PFSK-1 (cell line): ENCODE results near the gene CCDC194.
A peak's percentile ranks its signal among the peaks of the same experiment; 100 is the strongest.

Experiments
- FOXP2 ChIP-seq: optimal IDR thresholded peaks from 2 replicates; pipeline ENCODE3; 2011; ENCODE audit warnings: borderline replicate concordance, control low read depth, inconsistent platforms; ENCODE audit not compliant: insufficient read depth; ENCODE audit errors: extremely low read length, extremely low read depth
- POLR2AphosphoS5 ChIP-seq: IDR thresholded peaks from 2 replicates; pipeline ENCODE4 v1.6.1; 2012; ENCODE audit warnings: low read depth, mild to moderate bottlenecking, control low read depth, low read length, moderate library complexity
- SIN3A ChIP-seq: IDR thresholded peaks from 2 replicates; pipeline ENCODE4 v1.6.1; 2012; ENCODE audit warnings: mild to moderate bottlenecking, low read length, moderate library complexity, borderline replicate concordance; ENCODE audit not compliant: insufficient read depth
- TAF1 ChIP-seq: IDR thresholded peaks from 2 replicates; pipeline ENCODE4 v1.6.1; 2012; ENCODE audit warnings: low read length, control low read depth, borderline replicate concordance; ENCODE audit not compliant: insufficient read depth
- TF ChIP-seq, protein P1 (sequence below), 2 experiments: IDR thresholded peaks; 2 replicates each; pipeline versions ENCODE4 v1.6.1 to v1.8.0; 2011 to 2012; ENCODE audit warnings: low read depth in 2 of 2, low read length in 2 of 2, control low read depth in 1 of 2, inconsistent platforms in 1 of 2, mild to moderate bottlenecking in 1 of 2, moderate library complexity in 1 of 2; ENCODE audit not compliant: insufficient read depth in 1 of 2

CCDC194 gene

DNA sequence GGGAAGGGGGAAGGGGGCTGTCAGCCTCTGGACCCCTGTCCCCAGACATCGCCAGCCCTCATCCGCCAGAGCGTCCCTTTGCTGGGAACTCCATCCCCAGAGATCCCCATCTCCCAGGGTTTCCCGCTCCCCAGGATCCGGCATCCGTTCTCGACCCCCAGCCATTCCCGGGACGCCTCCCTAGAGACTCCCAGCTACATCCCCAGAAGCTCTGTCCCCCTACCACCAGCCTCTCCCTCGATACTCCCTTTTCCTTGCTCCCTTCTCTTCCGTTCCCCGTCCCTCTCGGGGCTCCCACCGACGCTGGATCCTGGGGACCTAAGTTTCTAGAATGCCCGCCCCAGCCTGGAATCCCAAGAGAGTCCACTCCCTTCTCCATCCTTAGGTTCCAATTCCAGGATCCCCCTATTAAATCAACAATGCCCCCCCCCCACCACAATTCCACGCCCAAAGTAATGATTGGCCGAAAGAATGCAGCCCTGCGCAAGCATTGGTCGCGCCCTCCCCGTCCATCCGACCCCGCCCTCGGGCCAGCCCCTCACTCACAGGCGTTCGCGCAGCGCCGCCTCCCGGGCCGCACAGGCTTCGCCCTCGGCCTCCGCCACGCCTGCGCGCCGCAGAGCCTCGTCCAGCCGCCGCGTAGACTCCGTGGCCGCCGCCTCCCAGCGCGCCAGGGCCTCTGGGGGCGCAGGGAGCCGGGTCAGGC lies 3.2 kb downstream of the CCDC194 start:
- TF ChIP-seq POLR2AphosphoS5 (no peak; the same call in 1 of the 2 replicates), FOXP2 (peak; percentile 88)

DNA sequence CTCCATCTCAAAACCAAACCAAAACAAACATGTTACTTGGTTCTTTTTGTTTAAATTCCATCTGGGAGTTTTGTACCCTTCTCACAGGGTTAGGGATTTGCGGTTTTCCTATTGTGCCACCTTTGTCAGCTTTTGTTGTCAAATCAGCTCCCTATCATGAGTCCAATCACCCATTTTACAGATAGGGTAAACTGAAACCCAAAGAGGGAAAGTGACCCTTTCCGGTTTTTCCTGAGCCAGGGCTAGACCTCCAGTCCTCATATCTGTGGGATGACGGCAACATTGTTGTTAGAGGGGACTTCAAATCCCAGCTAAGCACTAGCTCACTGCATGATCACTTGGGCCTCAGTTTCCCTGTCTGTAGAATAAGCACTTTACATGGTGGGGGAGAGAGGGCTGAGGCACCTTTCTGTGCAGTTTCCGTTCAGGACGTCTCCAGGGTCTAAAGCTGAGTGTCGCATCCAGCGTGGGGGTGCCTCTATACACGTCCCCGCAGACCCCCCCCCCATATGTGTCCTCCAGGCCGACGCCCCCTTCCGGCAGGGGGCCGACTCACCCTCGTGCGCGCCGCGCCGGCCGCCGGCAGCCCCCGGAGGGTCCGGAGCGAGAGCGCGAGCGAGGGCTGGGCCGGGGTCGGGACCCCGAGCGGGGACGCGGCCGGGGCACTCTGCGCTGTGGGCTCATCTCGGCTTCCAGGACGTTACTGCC lies 3.9 kb downstream of the CCDC194 start:
- TF ChIP-seq TAF1 (no peak), FOXP2 (no peak), POLR2AphosphoS5 (no peak), SIN3A (no peak)
- TF ChIP-seq, protein P1, sequence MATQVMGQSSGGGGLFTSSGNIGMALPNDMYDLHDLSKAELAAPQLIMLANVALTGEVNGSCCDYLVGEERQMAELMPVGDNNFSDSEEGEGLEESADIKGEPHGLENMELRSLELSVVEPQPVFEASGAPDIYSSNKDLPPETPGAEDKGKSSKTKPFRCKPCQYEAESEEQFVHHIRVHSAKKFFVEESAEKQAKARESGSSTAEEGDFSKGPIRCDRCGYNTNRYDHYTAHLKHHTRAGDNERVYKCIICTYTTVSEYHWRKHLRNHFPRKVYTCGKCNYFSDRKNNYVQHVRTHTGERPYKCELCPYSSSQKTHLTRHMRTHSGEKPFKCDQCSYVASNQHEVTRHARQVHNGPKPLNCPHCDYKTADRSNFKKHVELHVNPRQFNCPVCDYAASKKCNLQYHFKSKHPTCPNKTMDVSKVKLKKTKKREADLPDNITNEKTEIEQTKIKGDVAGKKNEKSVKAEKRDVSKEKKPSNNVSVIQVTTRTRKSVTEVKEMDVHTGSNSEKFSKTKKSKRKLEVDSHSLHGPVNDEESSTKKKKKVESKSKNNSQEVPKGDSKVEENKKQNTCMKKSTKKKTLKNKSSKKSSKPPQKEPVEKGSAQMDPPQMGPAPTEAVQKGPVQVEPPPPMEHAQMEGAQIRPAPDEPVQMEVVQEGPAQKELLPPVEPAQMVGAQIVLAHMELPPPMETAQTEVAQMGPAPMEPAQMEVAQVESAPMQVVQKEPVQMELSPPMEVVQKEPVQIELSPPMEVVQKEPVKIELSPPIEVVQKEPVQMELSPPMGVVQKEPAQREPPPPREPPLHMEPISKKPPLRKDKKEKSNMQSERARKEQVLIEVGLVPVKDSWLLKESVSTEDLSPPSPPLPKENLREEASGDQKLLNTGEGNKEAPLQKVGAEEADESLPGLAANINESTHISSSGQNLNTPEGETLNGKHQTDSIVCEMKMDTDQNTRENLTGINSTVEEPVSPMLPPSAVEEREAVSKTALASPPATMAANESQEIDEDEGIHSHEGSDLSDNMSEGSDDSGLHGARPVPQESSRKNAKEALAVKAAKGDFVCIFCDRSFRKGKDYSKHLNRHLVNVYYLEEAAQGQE (IDR thresholded peaks at IDR 0.05; ENCODE audit: insufficient read depth in 1 of 2, low read depth in 2 of 2, low read length in 2 of 2) = no peak

DNA sequence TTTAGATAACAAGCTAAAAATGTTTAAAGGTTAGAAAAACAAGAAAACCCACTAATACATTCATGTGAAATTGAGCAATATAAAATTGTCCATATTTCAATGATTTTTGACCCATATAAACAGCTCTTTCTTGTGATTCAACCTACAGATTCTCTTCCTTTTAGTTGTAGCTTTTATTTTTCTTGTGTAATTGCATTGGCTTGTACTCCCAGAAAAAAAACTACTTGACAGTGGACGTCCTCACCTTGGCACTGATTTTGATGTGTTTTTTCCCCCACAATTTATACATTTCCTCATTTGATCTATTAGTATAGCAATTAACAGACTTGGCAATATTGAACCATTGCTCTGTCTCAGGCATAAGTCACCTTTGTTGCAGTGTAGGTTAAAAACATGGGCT lies 4.7 kb downstream of the CCDC194 start:
- TF ChIP-seq TAF1 = no peak
- no peak for TF ChIP-seq POLR2AphosphoS5
- TF ChIP-seq FOXP2 = no peak
- TF ChIP-seq, protein P1 (IDR thresholded peaks at IDR 0.05; ENCODE audit: insufficient read depth in 1 of 2, low read depth in 2 of 2, low read length in 2 of 2) = no peak
- no peak for TF ChIP-seq SIN3A

DNA sequence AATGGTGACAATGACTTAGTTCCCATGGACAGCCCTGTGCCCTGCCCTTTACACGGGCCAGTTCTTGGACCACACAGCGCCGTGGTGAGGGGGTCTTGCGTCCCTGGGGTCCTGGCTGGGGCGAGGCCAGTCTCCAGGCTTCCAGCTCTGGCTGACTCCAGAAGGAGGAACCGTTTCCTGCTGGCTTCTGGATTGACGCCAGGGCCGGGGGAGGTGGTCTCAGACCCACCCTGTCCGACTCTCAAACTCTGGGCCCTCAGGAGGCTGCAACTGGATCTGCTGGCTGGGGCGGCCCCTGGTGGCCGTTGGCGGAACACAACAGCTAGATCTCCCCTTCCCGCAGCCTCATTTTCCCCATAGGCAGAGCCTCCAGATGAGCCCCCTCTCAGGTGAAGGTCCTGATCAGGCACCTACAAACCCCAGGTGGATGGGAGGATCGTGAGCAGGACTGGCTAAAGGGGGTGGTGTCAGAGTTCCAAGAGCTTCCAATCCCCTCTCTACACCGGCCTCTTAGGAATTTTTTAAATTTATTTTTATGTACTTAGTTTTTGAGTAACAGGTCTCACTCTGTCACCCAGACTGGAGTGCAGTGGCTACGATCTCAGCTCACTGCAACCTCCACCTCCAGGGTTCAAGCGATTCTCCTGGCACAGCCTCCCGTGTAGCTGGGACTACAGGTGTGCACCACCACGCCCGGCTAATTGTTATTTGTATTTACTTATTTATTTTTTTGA lies 8.0 kb downstream of the CCDC194 start:
- TF ChIP-seq, protein P1 (IDR thresholded peaks at IDR 0.05; ENCODE audit: insufficient read depth in 1 of 2, low read depth in 2 of 2, low read length in 2 of 2) = no peak
- TF ChIP-seq FOXP2 = peak; percentile 45
- no peak for TF ChIP-seq POLR2AphosphoS5
- no peak for TF ChIP-seq TAF1

DNA sequence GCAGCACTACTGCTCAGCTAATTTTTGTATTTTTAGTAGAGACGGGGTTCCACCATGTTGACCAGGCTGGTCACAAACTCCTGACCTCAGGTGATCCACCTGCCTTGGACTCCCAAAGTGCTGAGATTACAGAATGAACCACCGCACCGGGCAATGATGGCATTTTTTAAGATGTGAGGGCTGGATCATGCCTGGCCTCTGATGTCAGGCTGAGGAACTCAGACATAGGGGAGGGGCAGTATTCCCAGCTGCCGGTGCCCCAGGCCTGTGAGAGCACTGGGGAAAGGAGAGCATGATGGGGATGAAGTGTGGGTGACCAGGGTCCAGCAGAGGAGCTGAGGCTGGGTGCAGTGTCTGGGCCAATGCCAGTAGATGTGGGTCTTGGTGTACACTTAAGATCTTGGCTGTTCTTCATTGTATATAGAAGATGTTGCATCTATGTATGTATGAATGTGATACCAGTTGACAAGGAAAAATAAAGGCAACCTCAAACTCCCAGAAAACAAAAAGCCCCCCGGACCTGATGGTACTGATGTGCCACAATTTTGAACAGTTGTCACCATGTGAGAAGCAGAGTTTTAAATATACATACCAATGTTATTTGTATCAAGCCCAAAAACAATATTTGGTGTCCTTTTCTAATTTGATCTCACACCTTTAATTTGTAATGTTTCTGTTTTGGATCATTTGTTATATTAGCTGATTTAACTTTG lies 13.4 kb downstream of the CCDC194 start:
- TF ChIP-seq SIN3A (no peak), FOXP2 (no peak), TAF1 (no peak), POLR2AphosphoS5 (no peak)
- TF ChIP-seq, protein P1 (IDR thresholded peaks at IDR 0.05; ENCODE audit: insufficient read depth in 1 of 2, low read depth in 2 of 2, low read length in 2 of 2) = no peak
